A673 (cell line): ENCODE results near the gene TTC22. TPM values are rescaled to one million over a fixed set of nuclear protein-coding genes. Genes with fewer than 3 reads are reported as not detected.

Source experiments
- BruUV-seq: library from RNA; stranded (reverse); fragments of 400-500 nt; replicated peaks from 2 replicates; lab custom pipeline; 2021; lab: Mats Ljungman, UMichigan
- CTCF ChIA-PET: fragments of 300-600 bp; sonication (Branson Sonifier 250); formaldehyde crosslinking; loops from one replicate; lab custom pipeline; 2022; ENCODE audit warnings: antibody characterized with exemption; lab: Charles Lee
- POLR2A ChIA-PET: fragments of 300-600 bp; sonication (Branson Sonifier 250); formaldehyde crosslinking; loops from one replicate; lab custom pipeline; 2022; ENCODE audit warnings: antibody characterized with exemption; ENCODE audit not compliant: low non-redundant PET; lab: Charles Lee
- DNase-seq: peaks from one replicate; pipeline ENCODE4 v3.0.0-alpha.2; 2015; ENCODE audit warnings: low spot score
- H3K27ac ChIP-seq: fragments of 200-600 bp; sonication (generic); 2 replicates; pipeline ENCODE4 v1.5.1; 2016; ENCODE audit warnings: mixed run types, low read depth, mild to moderate bottlenecking, mixed read lengths, antibody characterized with exemption, low read length; ENCODE audit not compliant: poor library complexity, severe bottlenecking
- H3K27me3 ChIP-seq: fragments of 200-600 bp; sonication (generic); replicated peaks from 2 replicates; pipeline ENCODE4 v1.6.1; 2017; ENCODE audit warnings: mixed run types, low read depth, mild to moderate bottlenecking, mixed read lengths, antibody characterized with exemption, low read length; ENCODE audit not compliant: insufficient read depth, poor library complexity
- H3K36me3 ChIP-seq: fragments of 200-600 bp; sonication (generic); 2 replicates; pipeline ENCODE4 v1.6.1; 2016; ENCODE audit warnings: mixed run types, mild to moderate bottlenecking, mixed read lengths, antibody characterized with exemption, low read length; ENCODE audit not compliant: insufficient read depth, poor library complexity, severe bottlenecking
- H3K4me1 ChIP-seq: fragments of 200-600 bp; sonication (generic); 2 replicates; pipeline ENCODE4 v1.6.1; 2017; ENCODE audit warnings: mixed run types, mild to moderate bottlenecking, mixed read lengths, antibody characterized with exemption, low read length; ENCODE audit not compliant: insufficient read depth, poor library complexity, severe bottlenecking
- H3K4me3 ChIP-seq: fragments of 200-600 bp; sonication (generic); 2 replicates; pipeline ENCODE4 v1.5.1; 2016; ENCODE audit warnings: low read depth, mixed run types, mild to moderate bottlenecking, mixed read lengths, low read length; ENCODE audit not compliant: poor library complexity, severe bottlenecking
- H3K9me3 ChIP-seq: fragments of 200-600 bp; sonication (generic); 2 replicates; pipeline ENCODE4 v1.6.1; 2016; ENCODE audit warnings: mixed run types, low read depth, mild to moderate bottlenecking, mixed read lengths, antibody characterized with exemption, low read length; ENCODE audit not compliant: poor library complexity, severe bottlenecking
- CTCF ChIP-seq: fragments of 300-800, 200-600 bp; sonication (generic); conservative IDR thresholded peaks from 2 replicates; pipeline ENCODE4 v1.5.1; 2017; ENCODE audit warnings: low read depth, mild to moderate bottlenecking, antibody characterized with exemption, low read length, moderate library complexity, mixed read lengths
- EZH2 ChIP-seq: fragments of 200-600 bp; sonication (generic); IDR thresholded peaks from 2 replicates; pipeline ENCODE4 v1.6.1; 2017; ENCODE audit warnings: borderline replicate concordance, low read depth, mild to moderate bottlenecking, mixed read lengths, antibody characterized with exemption, low read length; ENCODE audit not compliant: poor library complexity, severe bottlenecking
- intact Hi-C: fragments of 100-400 bp; cut with micrococcal nuclease; formaldehyde crosslinking; loops from one replicate; pipeline ENCODE4 v1.10.0; 2022; ENCODE audit not compliant: unreplicated experiment
- total RNA-seq: library from RNA; stranded (reverse); gene quantifications from 2 replicates; pipeline ENCODE4 v1.2.3, GENCODE V29; 2021

TTC22 gene
- total RNA-seq, 1 experiment from 2014 or later: not detected

GRCh38 chr1:54838565-54839180 lies 37.5 kb upstream of the TTC22 start:
- TF ChIP-seq CTCF (no peak), EZH2 (no peak)
- no peaks in the 10 kb centered on the region for H3K4me1 ChIP-seq
- H3K9me3 ChIP-seq: no peaks in the 10 kb centered on the region
- intact Hi-C loops: no loop called here
- no peaks in the 10 kb centered on the region for H3K27me3 ChIP-seq
- no peak overlapping the region for H3K27ac ChIP-seq
- POLR2A ChIA-PET: no interaction called here
- DNase-seq: no peak
- no peaks in the 10 kb centered on the region for H3K36me3 ChIP-seq
- no peak overlapping the region for H3K4me3 ChIP-seq
- no TSS peak for BruUV-seq
- CTCF ChIA-PET: no interaction called here

GRCh38 chr1:54837002-54837853 lies 36.1 kb upstream of the TTC22 start:
- TF ChIP-seq EZH2 (no peak), CTCF (no peak)
- DNase-seq: no peak
- no peak overlapping the region for H3K27ac ChIP-seq
- no TSS peak for BruUV-seq
- intact Hi-C loops: no loop called here
- CTCF ChIA-PET: no interaction called here
- H3K9me3 ChIP-seq: no peaks in the 10 kb centered on the region
- H3K4me1 ChIP-seq: no peaks in the 10 kb centered on the region
- no peak overlapping the region for H3K4me3 ChIP-seq
- no peaks in the 10 kb centered on the region for H3K36me3 ChIP-seq
- POLR2A ChIA-PET: no interaction called here
- H3K27me3 ChIP-seq: peaks cover 3% of the 10 kb centered on the region

- POLR2A ChIA-PET: no interaction called here
- no peaks in the 10 kb centered on the region for H3K36me3 ChIP-seq
Measured at GRCh38 chr1:54836594-54836993, 35.5 kb upstream of the TTC22 start.

More at GRCh38 chr1:54836594-54836993, 35.5 kb upstream of the TTC22 start:
- intact Hi-C loops: no loop called here
- no peak for DNase-seq
- Histone ChIP-seq H3K4me3 (no peak overlapping the region), H3K9me3 (no peaks in the 10 kb centered on the region), H3K27ac (no peak overlapping the region), H3K4me1 (no peaks in the 10 kb centered on the region), H3K27me3 (peaks cover 3% of the 10 kb centered on the region)
- BruUV-seq: no TSS peak
- TF ChIP-seq EZH2 (no peak), CTCF (no peak)
- CTCF ChIA-PET: no interaction called here
